ENCODE results near the gene CNOT6. TPM values are rescaled to one million over a fixed set of nuclear protein-coding genes. Genes with fewer than 3 reads are reported as not detected.
"Not testable (repeated sequence)": the region's sequence is repeated elsewhere in the genome, so short reads cannot be mapped to it uniquely, and the experiment has no call there.

CNOT6 gene
- total RNA-seq (2014; rRNA removed; shearing (Covaris generic)), result 9.8 and 15.3 TPM in 2 replicates

DNA sequence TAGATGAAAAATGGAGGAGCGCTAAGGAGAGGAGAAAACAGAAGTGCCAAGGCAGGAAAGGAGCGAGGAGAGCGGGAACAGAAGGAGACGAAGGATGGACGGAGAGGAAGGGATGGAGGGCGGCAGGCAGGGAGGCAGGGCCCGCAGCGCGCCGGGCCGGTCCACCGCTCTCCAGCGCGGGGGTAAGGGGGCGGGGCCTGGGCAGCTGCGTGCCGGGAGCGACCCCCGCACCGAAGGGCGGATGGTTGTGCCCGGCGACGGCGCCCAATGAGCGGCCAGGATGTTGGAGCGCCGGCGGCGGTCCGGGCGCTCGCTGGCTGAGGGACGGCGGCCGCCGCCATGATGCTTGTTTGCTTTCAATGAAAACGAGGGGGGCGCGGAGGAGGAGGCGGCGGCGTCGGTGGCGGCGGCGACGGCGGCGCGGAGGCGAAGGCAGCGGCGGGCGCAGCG lies at the start of gene CNOT6:
TSS of gene CNOT6 (plus strand) at position 320 of the 450 bp plus-strand sequence. CDS start 34,898 bp downstream, outside the sequence.
- DNase-seq (ENCODE audit: low spot score), result peak; percentile 91

DNA sequence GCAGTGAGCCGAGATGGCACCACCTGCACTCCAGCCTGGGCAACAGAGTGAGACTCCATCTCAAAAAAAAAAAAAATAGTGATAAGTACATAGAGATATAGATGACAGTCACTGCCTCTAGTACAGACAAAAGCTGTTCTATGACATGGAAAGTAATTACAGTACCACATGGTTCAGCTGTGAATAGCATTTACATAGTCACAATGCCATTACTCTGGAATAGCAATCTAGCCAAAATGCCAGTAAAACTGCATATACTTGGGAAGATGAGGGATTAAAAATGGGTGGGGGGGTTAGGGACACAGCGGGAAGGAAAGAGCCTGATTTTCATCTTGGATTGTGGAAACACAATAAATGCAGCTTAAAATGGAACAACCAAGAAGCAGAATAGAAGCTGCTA lies 39.4 kb upstream of the CNOT6 start:
- no peak for DNase-seq (ENCODE audit: low spot score)

GRCh38 chr5:180455872-180456271 lies 38.3 kb upstream of the CNOT6 start:
- DNase-seq (ENCODE audit: low spot score), result no peak

- no peak for DNase-seq (ENCODE audit: low spot score)
These were observed 37.4 kb upstream of the CNOT6 start for GRCh38 chr5:180456792-180457191.

DNA sequence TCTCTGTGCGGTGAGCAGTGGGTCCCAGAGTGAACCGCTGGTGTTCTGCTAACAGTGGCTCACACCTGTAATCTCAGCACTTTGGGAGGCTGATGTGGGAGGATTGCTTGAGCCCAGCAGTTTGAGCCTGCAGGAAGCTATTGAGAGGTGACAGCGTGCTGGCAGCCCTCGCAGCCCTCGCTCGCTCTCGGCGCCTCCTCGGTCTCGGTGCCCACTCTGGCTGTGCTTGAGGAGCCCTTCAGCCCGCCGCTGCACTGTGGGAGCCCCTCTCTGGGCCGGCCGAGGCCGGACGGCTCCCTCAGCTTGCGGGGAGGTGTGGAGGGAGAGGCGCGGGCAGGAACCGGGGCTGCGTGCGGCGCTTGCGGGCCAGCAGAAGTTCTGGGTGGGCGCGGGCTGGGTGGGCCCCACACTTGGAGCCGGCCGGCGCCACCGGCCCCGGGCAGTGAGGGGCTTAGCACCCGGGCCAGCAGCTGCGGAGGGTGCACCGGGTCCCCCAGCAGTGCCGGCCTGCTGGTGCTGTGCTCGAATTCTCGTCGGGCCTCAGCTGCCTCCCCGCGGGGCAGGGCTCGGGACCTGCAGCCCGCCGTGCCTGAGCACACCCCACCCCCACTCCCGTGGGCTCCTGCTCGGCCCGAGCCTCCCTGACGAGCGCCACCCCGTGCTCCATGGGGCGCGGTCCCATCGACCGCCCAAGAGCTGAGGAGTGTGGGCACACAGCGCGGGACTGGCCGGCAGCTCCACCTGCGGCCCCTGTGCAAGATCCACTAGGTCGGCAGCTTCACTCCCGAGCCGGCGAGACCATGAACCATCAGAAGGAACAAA lies 35.1 kb upstream of the CNOT6 start:
- DNase-seq (ENCODE audit: low spot score), result not testable (repeated sequence)

- not testable (repeated sequence) for DNase-seq (ENCODE audit: low spot score)
These were observed 34.5 kb upstream of the CNOT6 start for GRCh38 chr5:180459674-180460142.

DNA sequence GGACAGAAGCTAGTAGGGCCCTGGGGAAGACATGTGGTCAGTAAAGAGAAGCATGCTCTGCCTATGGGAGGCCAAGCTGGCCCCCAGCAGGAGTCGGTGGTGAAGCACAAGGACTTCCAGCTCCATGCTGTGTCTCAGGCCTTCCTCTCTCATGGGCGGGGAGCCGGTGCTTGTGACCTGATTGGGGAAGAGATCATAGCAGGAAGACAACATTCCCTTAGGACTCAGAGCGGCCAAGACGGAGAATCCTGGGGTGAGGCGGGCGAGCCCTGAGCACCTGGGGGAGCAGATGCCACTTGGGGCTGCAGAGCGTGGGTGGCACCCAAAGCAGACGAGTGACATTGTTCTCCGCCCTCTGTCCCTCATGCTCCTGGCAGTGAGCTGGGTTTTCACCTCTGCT lies 33.3 kb upstream of the CNOT6 start:
- no peak for DNase-seq (ENCODE audit: low spot score)

GRCh38 chr5:180461303-180461702 lies 32.9 kb upstream of the CNOT6 start:
- DNase-seq (ENCODE audit: low spot score), result no peak

- no peak for DNase-seq (ENCODE audit: low spot score)
These were observed 30.8 kb upstream of the CNOT6 start for GRCh38 chr5:180463216-180463900.

DNA sequence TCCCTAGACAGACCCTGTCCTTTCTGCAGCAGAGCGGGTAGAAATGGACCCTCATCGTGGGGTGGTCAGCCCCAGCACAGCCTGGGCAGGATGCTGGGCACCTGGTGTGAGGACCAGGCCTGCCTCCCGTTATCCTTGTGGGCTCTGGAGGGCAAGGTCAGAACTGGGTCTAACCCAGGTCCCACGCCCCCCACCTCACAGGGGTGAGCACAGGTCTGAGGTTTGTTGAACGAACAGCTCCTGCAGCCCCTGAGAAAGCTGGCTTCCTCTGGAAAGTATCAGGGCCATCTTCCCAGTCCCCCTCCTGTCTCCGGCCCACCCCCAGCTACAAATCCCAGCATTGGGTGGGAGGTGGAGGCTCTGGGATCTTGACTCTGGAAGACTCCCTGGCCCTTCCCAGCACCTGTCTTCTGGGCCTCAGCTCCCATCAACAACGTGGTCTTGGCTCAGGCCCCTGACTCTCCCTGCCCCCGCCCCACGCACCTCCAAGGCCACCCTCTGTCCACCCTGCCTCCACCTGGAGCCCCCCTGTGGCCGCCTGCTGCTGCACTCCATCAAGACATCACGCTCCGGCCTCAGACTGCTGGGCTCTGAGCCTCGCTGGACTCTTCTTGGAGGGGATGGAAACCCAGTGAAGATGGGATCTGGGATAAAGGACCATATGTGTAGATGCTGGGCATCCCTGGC lies 30.1 kb upstream of the CNOT6 start:
- DNase-seq (ENCODE audit: low spot score), result no peak

- DNase-seq (ENCODE audit: low spot score), result no peak
These were observed 29.6 kb upstream of the CNOT6 start for GRCh38 chr5:180464603-180464970.

GRCh38 chr5:180465052-180465451 lies 29.1 kb upstream of the CNOT6 start:
- DNase-seq (ENCODE audit: low spot score), result not testable (repeated sequence)

GRCh38 chr5:180466316-180466715 lies 27.9 kb upstream of the CNOT6 start:
- DNase-seq (ENCODE audit: low spot score), result no peak

- peak; percentile 29 for DNase-seq (ENCODE audit: low spot score)
These were observed 26.9 kb upstream of the CNOT6 start for GRCh38 chr5:180467028-180467975.

DNA sequence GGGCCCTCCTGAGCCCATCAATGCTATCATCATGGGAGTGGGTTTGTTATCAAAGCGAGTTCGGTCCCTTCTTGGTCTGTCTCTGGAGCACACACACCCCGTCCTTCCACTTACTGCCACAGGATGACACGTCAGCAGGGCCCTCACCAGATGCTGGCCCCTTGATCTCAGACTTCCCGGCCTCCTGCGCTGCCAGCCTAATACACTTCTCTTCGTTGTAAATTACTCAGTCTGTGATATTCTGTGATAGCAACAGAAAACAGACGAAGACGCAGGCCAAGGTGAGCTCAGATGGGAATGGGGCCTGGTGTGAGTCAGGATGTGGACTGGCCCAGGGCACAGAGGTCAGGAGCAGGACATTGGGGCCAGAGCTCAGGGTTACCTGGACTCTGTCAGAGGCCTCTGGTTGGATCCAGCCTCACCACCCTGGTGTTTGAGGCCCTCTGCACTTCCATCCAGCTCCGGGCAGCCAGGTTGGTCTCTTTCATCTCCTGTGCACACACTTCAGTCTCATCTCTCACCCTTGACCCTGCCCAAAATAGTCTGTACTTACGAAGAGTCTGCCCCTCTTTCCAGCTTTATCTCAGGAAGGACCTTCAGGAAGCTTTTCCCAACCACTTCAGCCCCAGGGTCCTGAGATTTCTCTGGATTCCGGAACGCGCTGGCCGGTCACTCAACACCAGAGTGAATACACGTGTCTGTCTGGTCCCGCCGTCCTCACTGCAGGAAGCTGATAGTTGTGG lies 26.0 kb upstream of the CNOT6 start:
- DNase-seq (ENCODE audit: low spot score), result no peak

- DNase-seq (ENCODE audit: low spot score), result no peak
These were observed 25.2 kb upstream of the CNOT6 start for GRCh38 chr5:180468732-180469585.

DNA sequence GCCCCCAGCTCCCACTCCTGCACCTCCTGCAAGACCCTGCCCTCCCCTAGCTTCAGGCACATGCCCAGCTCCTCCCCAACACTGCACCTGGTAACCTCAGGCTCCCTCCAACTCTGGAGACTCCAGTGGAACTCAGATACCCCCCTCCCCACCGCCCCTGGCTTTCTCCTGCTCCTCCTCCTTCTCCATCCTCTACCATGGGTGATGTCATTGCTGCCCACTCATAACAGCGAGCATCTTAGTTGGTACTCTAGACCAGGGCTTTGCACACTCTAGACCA lies 24.7 kb upstream of the CNOT6 start:
- DNase-seq (ENCODE audit: low spot score), result no peak

- DNase-seq (ENCODE audit: low spot score), result no peak
These were observed 24.3 kb upstream of the CNOT6 start for GRCh38 chr5:180469866-180470265.

GRCh38 chr5:180470361-180470760 lies 23.8 kb upstream of the CNOT6 start:
- DNase-seq (ENCODE audit: low spot score), result no peak

Measured in HT-29 (cell line).